Stimulated activated CD8-positive, alpha-beta memory T cell treated with anti-CD3 and anti-CD28 coated beads, Interleukin-12 subunit alpha, Interleukin-12 subunit beta, amount 100 ng/mL, for 4 hours (primary cell): ENCODE measurements around the gene RRP15.

ENCODE experiments used
- DNase-seq: peaks from one replicate; pipeline ENCODE4 v3.0.0-alpha.2; 2020; ENCODE audit warnings: low read depth

The RRP15 gene

DNA sequence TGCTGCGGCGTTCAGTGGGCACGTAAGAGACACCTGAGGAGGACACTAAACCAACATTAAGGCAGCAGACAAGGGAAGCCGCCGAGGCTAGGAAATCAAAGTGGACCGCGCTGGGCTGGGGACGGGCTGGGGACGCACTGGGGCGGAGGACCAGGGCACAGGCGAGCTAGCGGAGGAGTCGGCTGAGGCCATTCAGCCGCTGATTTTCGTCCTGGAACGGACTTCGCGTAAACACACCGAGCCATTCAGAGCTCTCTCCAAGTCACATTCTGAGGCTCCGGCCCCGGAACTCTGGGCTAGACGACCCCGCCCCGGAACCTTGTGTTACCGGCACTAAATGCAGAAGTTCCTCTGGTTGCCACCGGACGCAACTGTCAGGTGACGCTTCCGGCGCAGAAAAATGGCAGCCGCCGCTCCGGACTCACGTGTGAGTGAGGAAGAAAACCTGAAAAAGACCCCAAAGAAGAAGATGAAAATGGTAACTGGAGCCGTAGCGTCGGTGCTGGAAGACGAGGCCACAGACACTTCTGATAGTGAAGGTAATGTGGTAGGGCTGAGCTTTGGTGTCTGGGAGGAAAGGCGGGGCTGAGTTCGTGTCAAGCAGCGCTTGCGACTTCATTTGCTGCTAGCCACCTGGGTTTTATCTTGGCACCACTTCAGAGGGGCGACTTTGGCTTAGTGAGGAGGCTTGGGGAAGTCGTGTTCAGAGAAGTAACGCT is at the start of gene RRP15:
Gene RRP15 (plus strand): TSS at position 377 of the 719 bp plus-strand sequence. CDS start 24 bp downstream, at position 401.
- DNase-seq: peak; percentile 72

- DNase-seq: no peak
These were observed 42.9 kb upstream of the RRP15 start for GRCh38 chr1:218242171-218242570.

DNA sequence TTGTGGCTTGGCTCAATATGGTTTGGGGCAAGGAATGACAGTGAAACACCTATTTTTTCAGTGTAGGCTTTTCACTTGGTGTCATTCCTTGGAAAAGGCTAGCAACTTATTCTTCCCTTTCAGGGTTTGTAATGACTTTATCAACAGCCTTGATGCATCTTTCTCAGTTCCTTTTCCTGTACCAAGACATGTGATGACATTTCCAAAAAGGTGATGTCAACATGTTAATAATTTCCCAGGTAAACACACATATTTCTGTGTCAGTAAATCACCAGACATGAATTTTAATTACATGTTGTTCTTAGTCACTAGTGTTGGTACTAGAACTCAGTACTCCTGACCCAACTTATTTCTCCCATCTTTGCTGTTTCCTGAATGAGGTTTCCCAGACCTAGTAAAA is 37.8 kb upstream of the RRP15 start:
- no peak for DNase-seq

DNA sequence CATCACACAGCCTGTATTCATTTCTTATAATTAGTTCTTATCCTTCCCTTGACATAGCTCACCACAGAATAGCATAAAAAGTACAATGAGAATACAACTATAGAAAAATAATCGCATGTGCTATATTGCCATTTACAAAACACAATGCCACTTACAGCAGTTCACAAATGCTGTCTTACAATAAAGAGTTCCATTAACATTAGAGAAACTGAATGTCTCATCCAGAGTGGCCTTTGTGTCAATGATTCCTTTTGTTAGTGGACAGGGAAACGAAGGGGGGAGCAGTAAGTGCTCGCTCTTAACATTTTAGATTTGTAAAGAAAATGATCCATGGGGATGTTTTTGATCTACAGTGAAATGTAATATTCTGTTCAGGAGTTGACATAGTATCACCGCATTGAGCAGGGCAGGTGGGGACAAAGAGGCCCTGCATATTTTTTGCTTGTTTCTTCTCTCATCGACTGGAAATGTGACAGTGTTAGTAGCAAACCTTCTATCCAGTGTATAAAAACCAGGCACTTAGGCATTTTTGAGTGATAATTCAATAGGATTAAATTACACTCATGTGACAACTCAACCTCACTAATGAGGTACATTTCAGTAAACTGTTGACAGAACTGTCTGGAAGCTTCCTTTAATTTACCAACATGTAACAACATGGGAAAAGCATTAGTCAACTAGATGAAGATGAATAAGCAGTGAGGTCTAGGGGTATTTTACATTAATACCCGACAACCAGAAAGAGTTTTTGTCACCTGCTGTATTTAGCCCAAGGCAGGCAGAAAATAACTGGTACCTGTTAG is 35.6 kb upstream of the RRP15 start:
- no peak for DNase-seq

- DNase-seq: no peak
These were observed 34.6 kb upstream of the RRP15 start for GRCh38 chr1:218250492-218250891.

DNA sequence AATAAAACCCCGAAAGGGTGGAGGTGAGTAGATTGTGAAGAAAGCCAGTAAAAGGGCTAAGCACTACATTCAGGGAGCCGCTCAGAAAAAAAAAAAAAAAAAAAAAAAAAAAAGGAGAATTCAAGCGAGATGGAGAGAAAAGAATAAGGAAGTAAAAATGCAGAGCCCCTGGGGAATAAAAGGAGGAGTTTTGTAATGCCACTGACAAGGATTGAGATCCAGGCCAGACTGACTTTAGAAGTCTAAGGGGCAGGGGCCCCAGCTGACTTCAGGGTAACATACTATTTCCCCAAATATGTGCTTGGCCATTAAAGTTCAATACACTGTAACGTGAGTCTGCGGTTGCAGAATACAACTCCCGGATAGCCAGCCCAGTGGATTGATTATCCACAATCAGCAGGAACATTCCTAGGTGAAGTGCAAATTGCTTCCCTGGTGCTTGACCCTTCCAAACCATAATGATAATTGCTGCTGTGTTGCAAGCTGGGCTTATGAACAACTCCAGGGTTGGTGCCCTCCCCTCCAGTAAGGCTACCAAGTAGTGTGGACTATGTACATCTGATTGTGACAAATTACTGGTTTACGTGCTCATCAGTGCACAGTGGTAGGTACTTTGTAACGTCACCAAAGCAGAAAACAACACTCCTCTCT is 30.7 kb upstream of the RRP15 start:
- no peak for DNase-seq

DNA sequence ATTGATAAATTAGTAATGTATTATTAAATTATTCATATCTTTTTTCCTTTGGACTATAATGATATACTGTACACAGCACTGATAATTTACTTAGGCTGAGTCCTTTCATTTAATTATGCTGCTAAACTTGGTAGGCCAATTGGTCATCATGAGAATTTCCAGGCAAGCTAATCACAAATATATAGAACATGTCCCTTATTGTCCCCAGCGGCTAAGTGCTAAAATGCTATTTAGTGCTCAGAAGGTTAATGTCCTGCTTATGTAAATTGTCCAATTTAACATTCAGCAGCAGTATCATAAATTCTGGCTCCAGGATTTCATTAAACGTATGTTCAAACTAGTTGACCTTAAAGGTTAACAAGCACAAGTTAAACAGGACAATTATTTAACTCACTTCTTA is 30.0 kb upstream of the RRP15 start:
- no peak for DNase-seq

DNA sequence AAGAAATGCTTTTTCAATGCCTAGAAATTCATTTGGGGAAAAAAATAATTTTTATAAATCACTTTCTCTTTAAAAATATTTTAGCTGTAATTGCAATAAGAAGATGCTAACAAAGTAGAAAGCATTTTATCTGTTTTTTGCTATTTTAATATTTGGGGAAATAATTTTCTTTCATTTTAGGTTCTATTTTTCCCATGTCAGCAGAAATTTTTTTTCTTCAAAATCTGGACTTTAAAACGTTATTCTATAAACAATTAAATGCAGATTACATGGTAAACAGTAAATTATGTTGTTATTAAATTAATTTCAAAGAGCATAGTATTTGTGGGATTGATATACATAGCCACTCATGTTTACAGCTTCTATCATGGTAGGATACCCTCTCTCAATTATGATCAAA is 27.7 kb upstream of the RRP15 start:
- no peak for DNase-seq

DNA sequence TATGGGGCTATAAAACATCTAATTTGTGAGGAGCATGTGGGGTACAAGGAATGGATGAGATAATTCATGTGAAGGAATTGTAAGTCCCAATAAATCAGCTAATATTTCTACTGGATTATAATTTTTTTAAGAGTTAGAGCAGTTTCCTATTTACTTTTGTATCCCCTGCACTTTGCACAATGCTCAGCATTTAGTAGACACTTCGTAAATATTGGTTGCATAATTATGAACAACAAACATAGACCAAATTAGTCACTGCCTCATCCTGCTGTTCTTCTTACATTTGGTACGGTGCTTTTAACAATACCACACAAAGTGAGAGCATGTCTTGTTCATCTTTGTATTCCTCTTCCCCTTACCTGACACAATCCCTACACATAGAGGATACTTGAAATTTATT is 27.1 kb upstream of the RRP15 start:
- no peak for DNase-seq

DNA sequence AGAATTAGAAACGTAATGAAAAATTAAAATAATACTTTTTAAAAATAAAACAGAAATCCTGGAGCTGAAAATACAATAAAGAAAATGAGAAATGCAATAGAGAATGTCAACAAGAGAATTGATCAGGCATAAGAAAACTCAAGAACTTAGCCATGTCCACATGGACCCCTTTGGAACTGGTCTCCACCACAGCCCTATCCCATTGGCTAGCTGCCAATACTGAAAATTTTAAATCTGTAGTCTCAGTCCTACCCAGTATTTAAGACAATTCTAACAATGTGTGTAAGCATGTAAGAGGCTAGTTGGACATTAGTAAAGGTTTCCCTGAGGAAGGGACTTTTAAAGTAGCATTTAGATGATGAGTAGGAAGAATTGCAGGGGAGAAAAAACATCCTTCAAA is 25.8 kb upstream of the RRP15 start:
- no peak for DNase-seq

DNA sequence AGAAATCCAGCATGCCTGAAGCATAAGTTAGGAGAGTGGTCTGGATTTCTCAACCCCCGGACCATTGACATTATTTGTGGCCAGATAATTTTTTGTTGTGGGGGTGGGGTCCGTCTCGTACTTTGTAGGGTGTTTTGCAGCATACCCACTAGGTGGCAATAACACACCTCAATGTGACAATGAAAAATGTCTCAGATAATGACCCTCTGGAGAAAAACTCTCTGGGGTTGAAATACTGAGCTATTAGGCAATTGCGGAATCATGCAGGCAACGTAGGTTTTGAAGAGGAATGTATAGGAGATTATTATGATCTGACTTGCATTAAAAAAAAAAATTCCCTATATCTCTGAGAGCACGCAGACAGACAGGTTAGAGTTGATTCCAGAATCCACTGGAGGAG is 25.3 kb upstream of the RRP15 start:
- no peak for DNase-seq

- no peak for DNase-seq
These were observed 22.8 kb upstream of the RRP15 start for GRCh38 chr1:218262259-218262658.

GRCh38 chr1:218266356-218266755 is 18.7 kb upstream of the RRP15 start:
- DNase-seq: no peak

- DNase-seq: no peak
These were observed 12.7 kb upstream of the RRP15 start for GRCh38 chr1:218272366-218272765.

DNA sequence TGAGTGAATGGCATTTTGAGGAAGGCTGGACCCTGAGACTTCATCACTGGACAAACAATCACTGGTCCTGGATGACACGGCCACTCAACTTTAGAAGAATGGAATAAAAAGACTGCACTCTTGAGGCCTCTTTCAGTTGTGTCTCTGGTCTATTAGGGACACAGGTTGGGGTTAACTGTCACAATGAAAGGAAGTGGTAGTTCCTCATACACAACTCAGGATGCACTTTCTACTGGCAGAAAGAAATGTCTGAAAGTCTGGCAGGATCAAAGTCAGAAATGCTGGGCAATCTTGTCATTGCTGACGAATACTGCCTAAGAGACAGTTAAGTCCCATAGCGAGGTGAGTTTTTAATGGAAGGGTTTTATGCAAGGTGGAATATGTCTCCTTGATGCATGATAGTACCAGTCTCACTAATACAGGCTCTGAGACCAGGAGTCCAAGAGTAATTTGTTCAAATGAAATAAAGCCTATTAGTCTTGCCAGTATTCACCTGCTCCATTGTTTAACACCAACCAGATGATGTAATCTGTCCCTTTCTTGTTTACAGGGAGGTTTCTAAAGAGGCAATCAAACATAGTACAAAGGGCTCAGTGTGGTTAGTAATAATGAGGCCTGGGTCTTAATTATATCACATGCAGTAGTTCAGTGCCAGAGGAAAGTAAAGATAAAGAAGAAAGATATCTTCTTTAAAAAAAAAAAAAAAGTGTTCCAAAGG is 11.2 kb upstream of the RRP15 start:
- DNase-seq: no peak

- no peak for DNase-seq
These were observed 10.6 kb upstream of the RRP15 start for GRCh38 chr1:218274511-218274910.

- no peak for DNase-seq
These were observed 9.3 kb upstream of the RRP15 start for GRCh38 chr1:218275823-218276222.

- no peak for DNase-seq
These were observed 3.8 kb upstream of the RRP15 start for GRCh38 chr1:218281285-218281684.

DNA sequence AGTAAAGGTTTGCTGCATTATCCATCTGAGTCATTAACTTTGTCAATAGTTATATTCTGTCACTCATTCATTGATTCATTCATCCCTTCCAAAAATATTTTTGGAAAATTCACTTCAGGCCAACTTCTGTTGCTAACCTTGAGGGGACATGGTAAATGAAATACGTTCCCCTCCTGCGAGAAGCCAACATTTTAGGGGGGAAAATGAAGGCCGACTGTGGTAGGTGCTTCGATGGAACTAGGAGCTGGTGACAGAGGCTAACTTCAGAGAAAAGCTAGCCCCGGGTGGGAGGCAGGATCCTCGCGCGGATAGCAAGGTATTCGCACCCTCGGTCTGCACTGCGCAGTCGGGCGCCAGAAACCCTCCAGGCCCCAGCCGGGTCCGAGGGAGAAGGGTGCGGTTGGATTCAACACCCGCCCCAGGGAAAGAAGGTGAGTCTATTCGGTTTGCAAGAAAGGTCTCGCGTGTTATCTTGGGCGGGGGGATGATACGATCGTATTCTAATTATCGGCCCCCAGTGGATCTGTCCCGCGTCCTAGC is 646 bp upstream of the RRP15 start:
- peak; percentile 1 for DNase-seq

GRCh38 chr1:218292515-218292914 is 7.4 kb downstream of the RRP15 start:
- DNase-seq: no peak

- DNase-seq: no peak
These were observed 9.5 kb downstream of the RRP15 start for GRCh38 chr1:218294546-218294945.

DNA sequence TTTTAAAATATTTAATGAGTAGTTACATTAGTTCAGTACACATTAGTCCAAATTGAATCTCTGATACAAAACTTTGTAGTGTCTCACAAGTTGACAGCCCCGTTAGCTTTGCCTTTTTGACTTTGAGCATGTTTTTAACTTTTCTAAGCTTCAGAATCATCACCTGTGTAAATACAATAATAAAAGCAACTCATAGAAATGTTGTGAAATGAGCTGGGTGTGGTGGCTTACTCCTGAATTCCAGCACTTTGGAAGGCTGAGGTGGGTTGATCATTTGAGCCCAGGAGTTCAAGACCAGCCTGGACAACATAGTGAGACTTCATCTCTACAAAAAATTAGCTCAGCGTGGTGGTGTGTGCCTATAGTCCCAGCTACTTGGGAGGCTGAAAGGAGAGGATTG is 11.1 kb downstream of the RRP15 start:
- no peak for DNase-seq
